Stimulated activated naive B cell treated with anti-CD40 and anti-IgM and Interleukin-4, amounts not matched to agents 10 μg/mL and 1 μg/mL and 100 μg/mL, for 72 hours (primary cell): ENCODE measurements around the gene NPY2R.

Source experiments
- ATAC-seq, 2 donors: fragments of 150-1000 bp; cut with Tn5 transposase; replicated peaks; 2 replicates each; pipeline ENCODE4 v1.10.0; 2021; ENCODE audit warnings: moderate library complexity in 1 of 2
- DNase-seq: peaks from one replicate; pipeline ENCODE4 v3.0.0; 2021
- H3K27ac Mint-ChIP-seq: one replicate; pipeline ENCODE4 v1.8.0; 2022; ENCODE audit warnings: mild to moderate bottlenecking, mixed read lengths
- H3K27me3 Mint-ChIP-seq, 2 donors: one replicate each; pipeline ENCODE4 v1.8.0; 2022; ENCODE audit warnings: mixed read lengths in 2 of 2
- H3K36me3 Mint-ChIP-seq, 2 donors: one replicate each; pipeline ENCODE4 v1.8.0; 2022; ENCODE audit warnings: mixed read lengths in 2 of 2, mild to moderate bottlenecking in 1 of 2
- H3K4me1 Mint-ChIP-seq, 2 donors: one replicate each; pipeline ENCODE4 v1.8.0; 2022; ENCODE audit warnings: mixed read lengths in 2 of 2, mild to moderate bottlenecking in 1 of 2
- H3K4me3 Mint-ChIP-seq, 2 donors: one replicate each; pipeline ENCODE4 v1.8.0; 2022; ENCODE audit warnings: mild to moderate bottlenecking in 2 of 2, mixed read lengths in 2 of 2, moderate library complexity in 1 of 2
- H3K9me3 Mint-ChIP-seq, 2 donors: one replicate each; pipeline ENCODE4 v1.8.0; 2022; ENCODE audit warnings: mixed read lengths in 2 of 2, mild to moderate bottlenecking in 1 of 2

NPY2R gene

GRCh38 chr4:155208258-155209054 lies at the start of gene NPY2R:
TSS of gene NPY2R (plus strand) at chr4:155208636. CDS start at chr4:155213940, 5,304 bp downstream.
- Mint-ChIP-seq H3K36me3 (no peaks in the 10 kb centered on the region), H3K4me3 (no peak within 1 kb of the TSS), H3K27me3 (peaks cover 23 to 34% of the 10 kb centered on the region in 2 donors), H3K4me1 (no peaks in the 10 kb centered on the region), H3K9me3 (peaks cover 0 to 2% of the 10 kb centered on the region in 2 donors), H3K27ac (no peak within 1 kb of the TSS)
- no peak for ATAC-seq
- DNase-seq, result no peak

- H3K4me1 Mint-ChIP-seq, result no peaks in the 10 kb centered on the region
- no peak overlapping the region for H3K4me3 Mint-ChIP-seq
- no peak for ATAC-seq
- H3K27ac Mint-ChIP-seq, result no peak overlapping the region
- DNase-seq, result no peak
- H3K36me3 Mint-ChIP-seq, result no peaks in the 10 kb centered on the region
- no peaks in the 10 kb centered on the region for H3K27me3 Mint-ChIP-seq
- H3K9me3 Mint-ChIP-seq, result no peaks in the 10 kb centered on the region
Measured at GRCh38 chr4:155161357-155161756, 47.1 kb upstream of the NPY2R start.

DNA sequence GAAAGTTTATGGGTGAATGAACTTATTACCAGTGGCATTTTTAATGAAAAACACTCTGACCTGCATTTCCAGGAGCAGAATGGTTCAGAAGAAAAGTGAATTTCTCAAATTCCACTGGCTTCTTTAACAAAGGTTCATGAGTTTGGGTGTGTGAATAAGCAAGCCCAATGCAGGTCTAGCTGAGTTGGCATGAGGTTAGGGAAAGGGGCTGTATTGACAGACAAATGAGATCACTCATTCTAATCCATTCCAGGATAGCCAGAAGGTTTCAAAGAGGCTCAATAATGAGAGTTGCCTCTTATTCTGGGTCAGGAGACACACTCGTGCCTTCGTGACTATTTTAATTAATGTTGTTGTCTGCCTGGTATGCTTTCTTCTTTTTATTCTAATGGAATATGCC lies 43.7 kb upstream of the NPY2R start:
- ATAC-seq (no peak), DNase-seq (no peak)
- H3K4me1 Mint-ChIP-seq, result no peaks in the 10 kb centered on the region
- no peaks in the 10 kb centered on the region for H3K9me3 Mint-ChIP-seq
- no peak overlapping the region for H3K27ac Mint-ChIP-seq
- no peaks in the 10 kb centered on the region for H3K27me3 Mint-ChIP-seq
- no peak overlapping the region for H3K4me3 Mint-ChIP-seq
- H3K36me3 Mint-ChIP-seq, result no peaks in the 10 kb centered on the region

- ATAC-seq (no peak), DNase-seq (no peak)
- Mint-ChIP-seq H3K27ac (no peak overlapping the region), H3K4me1 (no peaks in the 10 kb centered on the region), H3K27me3 (no peaks in the 10 kb centered on the region), H3K36me3 (no peaks in the 10 kb centered on the region), H3K4me3 (no peak overlapping the region), H3K9me3 (no peaks in the 10 kb centered on the region)
Measured at GRCh38 chr4:155170569-155170968, 37.9 kb upstream of the NPY2R start.

DNA sequence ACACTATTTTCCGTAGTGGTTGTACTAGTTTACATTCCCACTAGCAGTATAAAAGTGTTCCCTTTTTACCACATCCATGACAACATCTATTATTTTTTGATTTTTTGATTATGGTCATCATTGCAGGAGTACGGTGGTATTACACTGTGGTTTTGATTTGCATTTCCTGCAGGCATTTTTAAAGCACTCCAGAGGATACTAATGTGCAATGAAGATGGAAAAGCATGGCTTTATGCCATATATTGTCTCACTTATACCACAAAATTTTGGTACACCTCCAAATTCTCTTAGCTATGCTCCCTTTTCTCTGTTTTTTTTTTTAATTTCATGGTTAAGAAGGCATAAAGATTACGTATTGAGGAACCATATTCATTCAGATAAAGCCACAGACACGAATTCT lies 35.1 kb upstream of the NPY2R start:
- Mint-ChIP-seq H3K27me3 (no peaks in the 10 kb centered on the region), H3K4me3 (no peak overlapping the region), H3K4me1 (no peaks in the 10 kb centered on the region), H3K9me3 (no peaks in the 10 kb centered on the region), H3K36me3 (no peaks in the 10 kb centered on the region), H3K27ac (no peak overlapping the region)
- DNase-seq (no peak), ATAC-seq (no peak)

GRCh38 chr4:155174668-155175067 lies 33.8 kb upstream of the NPY2R start:
- no peak overlapping the region for H3K4me3 Mint-ChIP-seq
- no peaks in the 10 kb centered on the region for H3K9me3 Mint-ChIP-seq
- no peaks in the 10 kb centered on the region for H3K27me3 Mint-ChIP-seq
- no peaks in the 10 kb centered on the region for H3K36me3 Mint-ChIP-seq
- H3K27ac Mint-ChIP-seq, result no peak overlapping the region
- no peaks in the 10 kb centered on the region for H3K4me1 Mint-ChIP-seq
- DNase-seq, result no peak
- ATAC-seq, result no peak

DNA sequence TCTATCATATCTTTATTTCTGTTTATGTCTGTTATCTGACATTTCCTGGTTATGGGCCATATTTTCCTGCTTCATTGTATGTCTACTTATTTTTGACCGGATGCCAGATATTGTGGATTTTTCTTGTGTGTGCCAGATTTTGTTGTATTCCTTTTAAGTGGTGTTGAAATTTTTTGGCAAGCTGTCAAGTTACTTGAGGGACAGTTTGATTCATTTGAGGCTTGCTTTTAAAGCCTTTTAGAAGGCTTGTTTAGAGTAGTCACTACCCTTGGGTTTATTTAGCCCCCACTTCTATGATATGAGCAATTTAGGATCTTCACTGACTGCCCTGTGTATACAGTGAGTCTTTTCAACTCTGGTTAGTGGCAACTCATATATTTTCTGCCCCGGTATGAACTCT lies 29.2 kb upstream of the NPY2R start:
- H3K4me3 Mint-ChIP-seq, result no peak overlapping the region
- H3K9me3 Mint-ChIP-seq, result no peaks in the 10 kb centered on the region
- no peaks in the 10 kb centered on the region for H3K36me3 Mint-ChIP-seq
- no peaks in the 10 kb centered on the region for H3K27me3 Mint-ChIP-seq
- DNase-seq, result no peak
- H3K4me1 Mint-ChIP-seq, result no peaks in the 10 kb centered on the region
- no peak overlapping the region for H3K27ac Mint-ChIP-seq
- ATAC-seq, result no peak

DNA sequence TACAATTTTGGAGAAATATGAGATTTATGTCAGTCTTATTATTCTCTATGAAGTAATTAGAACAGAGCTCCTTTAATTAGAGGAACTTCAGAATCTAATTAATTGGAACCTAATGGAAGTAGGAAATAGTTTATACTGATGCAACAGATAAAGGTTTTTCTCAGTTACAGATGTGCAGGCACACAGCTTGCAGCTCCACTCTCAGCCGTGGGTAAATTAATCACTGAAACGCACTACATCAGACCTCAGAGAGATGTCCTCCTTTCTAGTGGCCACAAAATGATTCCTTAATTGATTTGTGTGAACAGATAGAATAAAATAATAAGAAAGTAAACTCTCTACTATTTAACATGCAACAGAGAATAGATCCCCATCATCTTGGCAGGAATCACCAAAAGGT lies 21.5 kb upstream of the NPY2R start:
- ATAC-seq, result no peak

DNA sequence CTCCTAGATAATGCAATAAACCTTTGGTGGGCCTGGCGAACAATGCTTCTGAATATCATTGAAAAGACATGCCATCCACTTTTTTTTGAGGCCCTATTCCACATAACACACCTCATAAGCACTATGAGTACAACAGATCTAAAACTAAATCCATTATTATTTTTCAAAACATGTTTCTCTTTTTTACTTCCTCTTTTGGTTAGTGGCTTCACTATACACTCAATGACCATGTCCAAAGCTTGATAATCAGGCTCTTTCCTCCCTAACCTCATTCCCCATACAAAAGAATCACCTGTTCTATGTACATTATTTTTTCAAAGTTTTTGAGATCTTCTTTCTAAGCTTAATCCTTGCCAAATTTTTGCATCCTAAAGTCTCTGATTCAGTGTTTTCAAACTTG lies 20.4 kb upstream of the NPY2R start:
- no peak overlapping the region for H3K27ac Mint-ChIP-seq
- no peak overlapping the region for H3K4me3 Mint-ChIP-seq
- no peaks in the 10 kb centered on the region for H3K36me3 Mint-ChIP-seq
- ATAC-seq (no peak), DNase-seq (no peak)
- no peaks in the 10 kb centered on the region for H3K27me3 Mint-ChIP-seq
- no peaks in the 10 kb centered on the region for H3K9me3 Mint-ChIP-seq
- no peaks in the 10 kb centered on the region for H3K4me1 Mint-ChIP-seq

More for the DNA sequence above, 21.5 kb upstream of the NPY2R start:
- no peaks in the 10 kb centered on the region for H3K36me3 Mint-ChIP-seq
- no peak for DNase-seq
- no peak overlapping the region for H3K4me3 Mint-ChIP-seq
- no peak overlapping the region for H3K27ac Mint-ChIP-seq
- H3K27me3 Mint-ChIP-seq, result no peaks in the 10 kb centered on the region
- no peaks in the 10 kb centered on the region for H3K9me3 Mint-ChIP-seq
- no peaks in the 10 kb centered on the region for H3K4me1 Mint-ChIP-seq

GRCh38 chr4:155190099-155190498 lies 18.3 kb upstream of the NPY2R start:
- Mint-ChIP-seq H3K4me1 (no peaks in the 10 kb centered on the region), H3K36me3 (no peaks in the 10 kb centered on the region), H3K27ac (no peak overlapping the region), H3K4me3 (no peak overlapping the region), H3K9me3 (no peaks in the 10 kb centered on the region), H3K27me3 (no peaks in the 10 kb centered on the region)
- DNase-seq (no peak), ATAC-seq (no peak)

GRCh38 chr4:155197757-155198156 lies 10.7 kb upstream of the NPY2R start:
- ATAC-seq (no peak), DNase-seq (no peak)
- H3K27me3 Mint-ChIP-seq, result no peaks in the 10 kb centered on the region
- H3K9me3 Mint-ChIP-seq, result peaks cover 3 to 5% of the 10 kb centered on the region in 2 donors
- no peak overlapping the region for H3K27ac Mint-ChIP-seq
- no peaks in the 10 kb centered on the region for H3K36me3 Mint-ChIP-seq
- H3K4me1 Mint-ChIP-seq, result no peaks in the 10 kb centered on the region
- no peak overlapping the region for H3K4me3 Mint-ChIP-seq

- ATAC-seq (no peak), DNase-seq (no peak)
- H3K27ac Mint-ChIP-seq, result no peak overlapping the region
- H3K36me3 Mint-ChIP-seq, result no peaks in the 10 kb centered on the region
- peaks cover 0 to 2% of the 10 kb centered on the region in 2 donors for H3K9me3 Mint-ChIP-seq
- H3K4me1 Mint-ChIP-seq, result no peaks in the 10 kb centered on the region
- H3K4me3 Mint-ChIP-seq, result no peak overlapping the region
- H3K27me3 Mint-ChIP-seq, result peaks cover 23 to 34% of the 10 kb centered on the region in 2 donors
Measured at GRCh38 chr4:155207534-155208257, 740 bp upstream of the NPY2R start.

- ATAC-seq (no peak), DNase-seq (no peak)
- H3K36me3 Mint-ChIP-seq, result no peaks in the 10 kb centered on the region
- no peaks in the 10 kb centered on the region for H3K4me1 Mint-ChIP-seq
- H3K4me3 Mint-ChIP-seq, result no peak overlapping the region
- peaks cover 0 to 2% of the 10 kb centered on the region in 2 donors for H3K9me3 Mint-ChIP-seq
- H3K27ac Mint-ChIP-seq, result no peak overlapping the region
- H3K27me3 Mint-ChIP-seq, result no peaks in the 10 kb centered on the region
Measured at GRCh38 chr4:155220025-155220424, 11.6 kb downstream of the NPY2R start.

DNA sequence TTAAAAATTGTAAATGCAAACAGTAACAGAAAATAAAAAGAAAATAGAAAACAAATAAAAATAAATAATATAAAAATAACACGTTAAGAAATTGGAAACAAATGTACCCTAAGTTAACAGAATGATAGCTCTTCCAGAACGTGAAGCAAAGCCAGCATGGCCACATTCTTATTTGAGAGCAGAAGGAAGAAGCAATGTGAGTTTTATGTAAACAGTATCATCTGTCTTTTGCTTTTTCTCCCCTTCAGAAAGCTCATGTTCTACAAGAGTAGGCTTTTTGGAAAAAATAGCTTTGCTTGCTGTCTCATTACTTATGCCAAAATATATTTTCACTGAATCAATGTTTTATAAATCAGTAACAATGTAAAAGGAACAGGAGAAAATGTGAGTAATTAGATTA lies 18.7 kb downstream of the NPY2R start:
- Mint-ChIP-seq H3K9me3 (no peaks in the 10 kb centered on the region), H3K27ac (no peak overlapping the region), H3K4me1 (no peaks in the 10 kb centered on the region), H3K27me3 (no peaks in the 10 kb centered on the region), H3K4me3 (no peak overlapping the region), H3K36me3 (no peaks in the 10 kb centered on the region)
- ATAC-seq, result no peak
- no peak for DNase-seq

- no peaks in the 10 kb centered on the region for H3K36me3 Mint-ChIP-seq
- H3K4me1 Mint-ChIP-seq, result no peaks in the 10 kb centered on the region
- no peaks in the 10 kb centered on the region for H3K9me3 Mint-ChIP-seq
- ATAC-seq, result no peak
- no peak for DNase-seq
- no peaks in the 10 kb centered on the region for H3K27me3 Mint-ChIP-seq
- H3K4me3 Mint-ChIP-seq, result no peak overlapping the region
- no peak overlapping the region for H3K27ac Mint-ChIP-seq
Measured at GRCh38 chr4:155228713-155229112, 20.3 kb downstream of the NPY2R start.
